ENCODE data around the gene TMC5.

Gene TMC5

GRCh38 chr16:19502395-19503131 is 84.9 kb downstream of the TMC5 start:
- peak in 8 of 10 donors; percentile 53 to 94 (median 82) for DNase-seq
- intact Hi-C loops (cut with DNase I), result loop anchor here (1.0 to 10.0 kb wide), 2 partner anchors 118 to 416 kb away; no protein-coding TSS in a partner anchor

GRCh38 chr16:19503461-19504075 is 85.9 kb downstream of the TMC5 start:
- intact Hi-C loops (cut with DNase I), result loop anchor here (10.0 kb wide), 1 partner anchor 119 kb away; no protein-coding TSS in a partner anchor
- DNase-seq, result no peak

GRCh38 chr16:19505600-19506303 is 88.1 kb downstream of the TMC5 start:
- no peak for DNase-seq
- intact Hi-C loops (cut with DNase I), result loop anchor here (10.0 kb wide), 1 partner anchor 121 kb away; no protein-coding TSS in a partner anchor

GRCh38 chr16:19506965-19507364 is 89.3 kb downstream of the TMC5 start:
- DNase-seq, result no peak
- intact Hi-C loops (cut with DNase I), result loop anchor here (10.0 kb wide), 1 partner anchor 122 kb away; no protein-coding TSS in a partner anchor

- DNase-seq, result no peak
- intact Hi-C loops (cut with DNase I), result loop anchor here (10.0 kb wide), 1 partner anchor 123 kb away; no protein-coding TSS in a partner anchor
These were observed 90.2 kb downstream of the TMC5 start for GRCh38 chr16:19507867-19508266.

- no peak for DNase-seq
- intact Hi-C loops (cut with DNase I), result no loop called here
These were observed 94.6 kb downstream of the TMC5 start for GRCh38 chr16:19512297-19512696.

GRCh38 chr16:19513377-19514053 is 95.8 kb downstream of the TMC5 start:
- no peak for DNase-seq
- intact Hi-C loops (cut with DNase I), result no loop called here

GRCh38 chr16:19515757-19516156 is 98.1 kb downstream of the TMC5 start:
- intact Hi-C loops (cut with DNase I), result no loop called here
- no peak for DNase-seq

GRCh38 chr16:19517424-19518089 is 99.9 kb downstream of the TMC5 start:
- intact Hi-C loops (cut with DNase I), result no loop called here
- no peak for DNase-seq

- intact Hi-C loops (cut with DNase I), result no loop called here
- no peak for DNase-seq
These were observed 100.7 kb downstream of the TMC5 start for GRCh38 chr16:19518388-19518787.

- no peak for DNase-seq
- intact Hi-C loops (cut with DNase I), result no loop called here
These were observed 103.2 kb downstream of the TMC5 start for GRCh38 chr16:19520861-19521331.

GRCh38 chr16:19521471-19522396 is 104.1 kb downstream of the TMC5 start, which contains the start of gene GDE1:
GDE1 (minus strand) TSS chr16:19522098; CDS start chr16:19521964, 134 bp downstream.
- intact Hi-C loops (cut with DNase I), result no loop called here
- DNase-seq, result peak; percentile 97 to 100 (median 99)

GRCh38 chr16:19522397-19522732 is 104.7 kb downstream of the TMC5 start:
- DNase-seq, result no peak
- intact Hi-C loops (cut with DNase I), result no loop called here

- intact Hi-C loops (cut with DNase I), result no loop called here
- no peak for DNase-seq
These were observed 105.1 kb downstream of the TMC5 start for GRCh38 chr16:19522760-19523159.

GRCh38 chr16:19523184-19523558 is 105.5 kb downstream of the TMC5 start:
- intact Hi-C loops (cut with DNase I), result no loop called here
- DNase-seq, result peak in 1 of 10 donors; percentile 78

- DNase-seq, result peak; percentile 98 to 100 (median 99)
- intact Hi-C loops (cut with DNase I), result loop anchor here (1.0 kb wide), 1 partner anchor 32 kb away; the partner anchor contains the start of gene VPS35L
These were observed 106.1 kb downstream of the TMC5 start, which contains the start of gene CCP110 for GRCh38 chr16:19523559-19524355. CCP110 (plus strand) TSS chr16:19523942; CDS start chr16:19527882, 3,940 bp downstream.

- intact Hi-C loops (cut with DNase I), result loop anchor here (1.0 kb wide), 1 partner anchor 31 kb away; the partner anchor contains the start of gene VPS35L
- peak in 1 of 10 donors; percentile 30 for DNase-seq
These were observed 106.6 kb downstream of the TMC5 start for GRCh38 chr16:19524356-19524615.

Measured in posterior cingulate gyrus (tissue), 11 donors.